Karpas-422 (cell line): ENCODE data around the gene GPRIN3. TPM values are rescaled to one million over a fixed set of nuclear protein-coding genes. Genes with fewer than 3 reads are reported as not detected.

ENCODE experiments used
- DNase-seq: peaks from one replicate; pipeline ENCODE4 v3.0.0-alpha.2; 2015
- H2AFZ ChIP-seq: fragments of 200-600 bp; sonication (generic); 2 replicates; pipeline ENCODE4 v1.6.1; 2014; ENCODE audit warnings: antibody characterized with exemption, low read length, mixed read lengths
- H3K27ac ChIP-seq: fragments of 200-600 bp; sonication (generic); 2 replicates; pipeline ENCODE4 v1.5.1; 2014; ENCODE audit warnings: mild to moderate bottlenecking, low read length, moderate library complexity
- H3K27me3 ChIP-seq: fragments of 200-600 bp; sonication (generic); 2 replicates; pipeline ENCODE4 v1.6.1; 2014; ENCODE audit warnings: low read length, mixed read lengths
- H3K36me3 ChIP-seq: fragments of 200-600 bp; sonication (generic); 2 replicates; pipeline ENCODE4 v1.6.1; 2014; ENCODE audit warnings: low read length, mixed read lengths; ENCODE audit not compliant: insufficient read depth
- H3K4me1 ChIP-seq: fragments of 200-600 bp; sonication (generic); 2 replicates; pipeline ENCODE4 v1.6.1; 2014; ENCODE audit warnings: mild to moderate bottlenecking, low read length, mixed read lengths
- H3K4me2 ChIP-seq: fragments of 200-600 bp; sonication (generic); 2 replicates; pipeline ENCODE4 v1.6.1; 2014; ENCODE audit warnings: low read length, low read depth, mild to moderate bottlenecking; ENCODE audit not compliant: poor library complexity, severe bottlenecking
- H3K4me3 ChIP-seq: fragments of 200-600 bp; sonication (generic); 2 replicates; pipeline ENCODE4 v1.5.1; 2014; ENCODE audit warnings: mild to moderate bottlenecking, antibody characterized with exemption, low read length, mixed read lengths
- H3K79me2 ChIP-seq: fragments of 200-600 bp; sonication (generic); 2 replicates; pipeline ENCODE4 v1.6.1; 2014; ENCODE audit warnings: mild to moderate bottlenecking, low read length, mixed read lengths
- H3K9ac ChIP-seq: fragments of 200-600 bp; sonication (generic); 2 replicates; pipeline ENCODE4 v1.6.0; 2014; ENCODE audit warnings: low read length
- H3K9me2 ChIP-seq: fragments of 200-600 bp; sonication (generic), shearing (Covaris generic); replicated peaks from 2 replicates; pipeline ENCODE4 v1.6.0; 2014; ENCODE audit warnings: mild to moderate bottlenecking, low read length, moderate library complexity; ENCODE audit not compliant: insufficient read depth
- H3K9me3 ChIP-seq: fragments of 300-700, 200-600 bp; sonication (generic); 2 replicates; pipeline ENCODE4 v1.6.1; 2014; ENCODE audit warnings: low read length, mixed read lengths
- H4K20me1 ChIP-seq: fragments of 200-600 bp; sonication (generic); 2 replicates; pipeline ENCODE4 v1.6.1; 2014; ENCODE audit warnings: mild to moderate bottlenecking, antibody characterized with exemption, low read length, low read depth; ENCODE audit not compliant: insufficient read depth
- total RNA-seq: library from RNA; depleted of rRNA; stranded (reverse); fragments of >200 nt; shearing (Covaris generic); gene quantifications from 2 replicates; pipeline ENCODE4 v1.2.3, GENCODE V29; 2014; ENCODE audit warnings: low replicate concordance; rRNA removed

The GPRIN3 gene
- 0.40 and 0.63 TPM in 2 replicates for total RNA-seq

- DNase-seq: no peak
- peak within 1 kb of the TSS; percentile 49 for H3K4me2 ChIP-seq
- no peaks in the 10 kb centered on the region for H3K27me3 ChIP-seq
- peaks cover 37% of the 10 kb centered on the region for H3K4me1 ChIP-seq
- no peak within 1 kb of the TSS; the same call in 1 of the 2 replicates for H2AFZ ChIP-seq
- peak within 1 kb of the TSS; percentile 55 for H3K4me3 ChIP-seq
- H4K20me1 ChIP-seq: no peaks in the 10 kb centered on the region
- H3K79me2 ChIP-seq: no peaks in the 10 kb centered on the region
- no peaks in the 10 kb centered on the region for H3K36me3 ChIP-seq
- H3K9me2 ChIP-seq: no peaks in the 10 kb centered on the region; the same call in 1 of the 2 replicates
- no peaks in the 10 kb centered on the region for H3K9me3 ChIP-seq
- no peak within 1 kb of the TSS for H3K27ac ChIP-seq
- H3K9ac ChIP-seq: 0 out of 2 replicates have a peak within 1 kb of the TSS, but pooled peaks have one; percentile 16
Measured at GRCh38 chr4:89307446-89308160, at the start of gene GPRIN3. Gene GPRIN3 (minus strand): TSS chr4:89307800. CDS start chr4:89250110, 57,690 bp downstream.

- Histone ChIP-seq H3K9me3 (no peaks in the 10 kb centered on the region), H4K20me1 (no peaks in the 10 kb centered on the region), H2AFZ (no peak overlapping the region), H3K4me1 (no peaks in the 10 kb centered on the region), H3K27me3 (no peaks in the 10 kb centered on the region), H3K79me2 (no peaks in the 10 kb centered on the region), H3K4me3 (no peak overlapping the region), H3K9me2 (no peaks in the 10 kb centered on the region), H3K4me2 (no peak overlapping the region), H3K9ac (no peak overlapping the region), H3K36me3 (no peaks in the 10 kb centered on the region), H3K27ac (no peak overlapping the region)
- DNase-seq: no peak
Measured at GRCh38 chr4:89357340-89357739, 49.7 kb upstream of the GPRIN3 start.

GRCh38 chr4:89356086-89356485 is 48.5 kb upstream of the GPRIN3 start:
- DNase-seq: no peak
- no peaks in the 10 kb centered on the region for H3K4me1 ChIP-seq
- no peaks in the 10 kb centered on the region for H3K36me3 ChIP-seq
- H3K9me3 ChIP-seq: no peaks in the 10 kb centered on the region
- H2AFZ ChIP-seq: no peak overlapping the region
- no peak overlapping the region for H3K27ac ChIP-seq
- no peak overlapping the region for H3K4me2 ChIP-seq
- no peaks in the 10 kb centered on the region for H3K27me3 ChIP-seq
- H3K9ac ChIP-seq: no peak overlapping the region
- H3K4me3 ChIP-seq: no peak overlapping the region
- H3K9me2 ChIP-seq: no peaks in the 10 kb centered on the region
- H4K20me1 ChIP-seq: no peaks in the 10 kb centered on the region
- H3K79me2 ChIP-seq: no peaks in the 10 kb centered on the region

- Histone ChIP-seq H4K20me1 (no peaks in the 10 kb centered on the region), H3K9me2 (no peaks in the 10 kb centered on the region), H3K36me3 (no peaks in the 10 kb centered on the region), H3K27me3 (no peaks in the 10 kb centered on the region), H3K9me3 (no peaks in the 10 kb centered on the region), H3K4me3 (no peak overlapping the region), H3K79me2 (no peaks in the 10 kb centered on the region), H3K9ac (no peak overlapping the region), H3K4me1 (no peaks in the 10 kb centered on the region), H2AFZ (no peak overlapping the region), H3K27ac (no peak overlapping the region), H3K4me2 (no peak overlapping the region)
- DNase-seq: peak; percentile 50
Measured at GRCh38 chr4:89353514-89353913, 45.9 kb upstream of the GPRIN3 start.

GRCh38 chr4:89352541-89352940 is 44.9 kb upstream of the GPRIN3 start:
- H2AFZ ChIP-seq: no peak overlapping the region

GRCh38 chr4:89351201-89351600 is 43.6 kb upstream of the GPRIN3 start:
- no peaks in the 10 kb centered on the region for H3K27me3 ChIP-seq
- H3K9ac ChIP-seq: no peak overlapping the region
- H3K4me2 ChIP-seq: no peak overlapping the region
- H3K79me2 ChIP-seq: no peaks in the 10 kb centered on the region
- no peak overlapping the region for H3K27ac ChIP-seq
- H3K9me2 ChIP-seq: no peaks in the 10 kb centered on the region
- H2AFZ ChIP-seq: no peak overlapping the region
- H3K4me3 ChIP-seq: no peak overlapping the region
- H3K9me3 ChIP-seq: peaks cover 9% of the 10 kb centered on the region
- no peak for DNase-seq
- no peaks in the 10 kb centered on the region for H3K4me1 ChIP-seq
- no peaks in the 10 kb centered on the region for H4K20me1 ChIP-seq
- H3K36me3 ChIP-seq: no peaks in the 10 kb centered on the region

More at GRCh38 chr4:89352541-89352940, 44.9 kb upstream of the GPRIN3 start:
- H4K20me1 ChIP-seq: no peaks in the 10 kb centered on the region
- no peaks in the 10 kb centered on the region for H3K27me3 ChIP-seq
- H3K4me2 ChIP-seq: no peak overlapping the region
- no peaks in the 10 kb centered on the region for H3K36me3 ChIP-seq
- peaks cover 5% of the 10 kb centered on the region for H3K9me3 ChIP-seq
- H3K79me2 ChIP-seq: no peaks in the 10 kb centered on the region
- H3K9ac ChIP-seq: no peak overlapping the region
- H3K4me3 ChIP-seq: no peak overlapping the region
- H3K4me1 ChIP-seq: no peaks in the 10 kb centered on the region
- no peak for DNase-seq
- no peaks in the 10 kb centered on the region for H3K9me2 ChIP-seq
- H3K27ac ChIP-seq: no peak overlapping the region

- Histone ChIP-seq H3K27ac (no peak overlapping the region), H3K79me2 (no peaks in the 10 kb centered on the region), H3K9me2 (no peaks in the 10 kb centered on the region), H3K4me3 (no peak overlapping the region), H3K27me3 (no peaks in the 10 kb centered on the region; the same call in 1 of the 2 replicates), H2AFZ (no peak overlapping the region), H3K4me2 (no peak overlapping the region), H3K9me3 (peaks cover 9% of the 10 kb centered on the region), H3K36me3 (no peaks in the 10 kb centered on the region), H4K20me1 (no peaks in the 10 kb centered on the region), H3K4me1 (no peaks in the 10 kb centered on the region), H3K9ac (no peak overlapping the region)
- DNase-seq: peak; percentile 46
Measured at GRCh38 chr4:89347363-89348025, 39.9 kb upstream of the GPRIN3 start.

- Histone ChIP-seq H2AFZ (no peak overlapping the region), H4K20me1 (no peaks in the 10 kb centered on the region), H3K4me2 (no peak overlapping the region), H3K4me1 (no peaks in the 10 kb centered on the region), H3K36me3 (no peaks in the 10 kb centered on the region), H3K9me3 (peaks cover 9% of the 10 kb centered on the region), H3K27me3 (no peaks in the 10 kb centered on the region; the same call in 1 of the 2 replicates), H3K4me3 (no peak overlapping the region), H3K9me2 (no peaks in the 10 kb centered on the region), H3K79me2 (no peaks in the 10 kb centered on the region), H3K27ac (no peak overlapping the region), H3K9ac (no peak overlapping the region)
- DNase-seq: no peak
Measured at GRCh38 chr4:89344571-89344970, 37.0 kb upstream of the GPRIN3 start.
